Testis (tissue), 3 donors: Measurements from ENCODE around the gene COL15A1. TPM values are rescaled to one million over a fixed set of nuclear protein-coding genes. Genes with fewer than 3 reads are reported as not detected.

Source experiments
- DNase-seq: peaks from one replicate; pipeline ENCODE4 v3.0.0-alpha.2; 2019
- H3K27ac ChIP-seq, 2 donors: fragments of 200-600 bp; sonication (generic); one replicate each; pipeline ENCODE4 v1.5.1; 2019
- H3K27me3 ChIP-seq: fragments of 200-600 bp; sonication (generic); one replicate; pipeline ENCODE4 v1.5.1; 2019
- H3K36me3 ChIP-seq: fragments of 200-600 bp; sonication (generic); one replicate; pipeline ENCODE4 v1.5.1; 2017; ENCODE audit warnings: low read depth; ENCODE audit errors: missing control alignments
- H3K4me1 ChIP-seq: fragments of 200-600 bp; sonication (generic); one replicate; pipeline ENCODE4 v1.5.1; 2019
- H3K4me3 ChIP-seq, 2 donors: fragments of 200-600 bp; sonication (generic); one replicate each; pipeline ENCODE4 v1.5.1; 2017 to 2019
- H3K9me3 ChIP-seq: fragments of 200-600 bp; sonication (generic); one replicate; pipeline ENCODE4 v1.5.1; 2017
- POLR2A ChIP-seq: fragments of 450-650 bp; IDR thresholded peaks from one replicate; pipeline ENCODE4 v1.6.1; 2017; ENCODE audit warnings: antibody characterized with exemption, mild to moderate bottlenecking, moderate library complexity
- WGBS, 2 donors: methylation state at CpG; one replicate each; pipeline ENCODE4 v1.1.5; 2018; 5-methylcytosine and 5-hydroxymethylcytosine counted together
- intact Hi-C: fragments of 100-400 bp; cut with DNase I; formaldehyde crosslinking; loops from one replicate; pipeline ENCODE4 v1.15.1; 2023; ENCODE audit warnings: low total_unique reads
- polyA plus RNA-seq: library from polyadenylated mRNA; stranded (reverse); fragments of 350-450 nt; fragmentation: Illumina TruSeq; extraction: RNeasy Lipid Tissue Mini Kit (QIAGEN cat#74804); gene quantifications from one replicate; pipeline ENCODE4 v1.2.3, GENCODE V29; 2014; ENCODE audit warnings: low read depth, low replicate concordance; ENCODE audit not compliant: insufficient read depth
- total RNA-seq, 2 donors: library from RNA; depleted of rRNA; stranded (reverse); fragments of >200 nt; gene quantifications; one replicate each; pipeline ENCODE4 v1.2.3, GENCODE V29; 2016
- TF ChIP-seq, protein P1 (sequence below), 3 experiments: fragments of 450-650 bp in 2 of 3; fragments of 200-600 bp in 1 of 3; sonication (generic) in 1 of 3; IDR thresholded peaks; one replicate each; pipeline ENCODE4 v1.5.1; 2016 to 2019; ENCODE audit warnings: antibody characterized with exemption in 3 of 3, mild to moderate bottlenecking in 2 of 3, moderate library complexity in 1 of 3

COL15A1 gene
- total and polyA plus RNA-seq, 3 donors from 2014 or later = 37.2 to 55.5 (median 49.4) TPM

DNA sequence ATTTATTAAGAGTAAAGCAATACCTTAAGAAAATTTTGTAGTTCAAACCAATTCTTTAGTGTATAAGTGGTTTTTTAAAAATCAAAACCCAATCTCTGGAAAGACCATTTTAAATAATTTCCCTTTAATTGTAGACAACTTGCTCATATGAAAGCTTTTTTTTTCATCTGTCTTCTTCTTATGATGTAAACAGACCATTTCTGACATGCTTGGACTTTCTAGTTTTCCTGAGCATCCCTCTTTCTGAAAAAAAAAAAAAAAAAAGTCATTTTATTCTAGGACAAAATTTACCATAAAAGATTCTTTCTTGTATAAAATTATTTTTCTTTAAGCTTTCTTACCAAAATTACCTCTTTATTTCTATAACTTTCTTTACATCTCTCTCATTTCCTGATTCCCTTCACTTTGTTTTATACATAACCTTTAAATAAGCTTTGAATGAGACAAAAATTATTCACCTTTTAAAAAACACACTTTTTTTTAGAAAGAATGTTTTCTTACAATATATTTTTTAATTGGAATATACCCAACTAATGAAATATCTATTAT lies 67.5 kb downstream of the COL15A1 start:
- H3K9me3 ChIP-seq = no peaks in the 10 kb centered on the region
- no peak overlapping the region for H3K27ac ChIP-seq
- H3K4me3 ChIP-seq = no peak overlapping the region
- no peaks in the 10 kb centered on the region for H3K36me3 ChIP-seq
- intact Hi-C loops = no loop called here
- no peaks in the 10 kb centered on the region for H3K4me1 ChIP-seq
- no peak for DNase-seq
- TF ChIP-seq, protein P1, sequence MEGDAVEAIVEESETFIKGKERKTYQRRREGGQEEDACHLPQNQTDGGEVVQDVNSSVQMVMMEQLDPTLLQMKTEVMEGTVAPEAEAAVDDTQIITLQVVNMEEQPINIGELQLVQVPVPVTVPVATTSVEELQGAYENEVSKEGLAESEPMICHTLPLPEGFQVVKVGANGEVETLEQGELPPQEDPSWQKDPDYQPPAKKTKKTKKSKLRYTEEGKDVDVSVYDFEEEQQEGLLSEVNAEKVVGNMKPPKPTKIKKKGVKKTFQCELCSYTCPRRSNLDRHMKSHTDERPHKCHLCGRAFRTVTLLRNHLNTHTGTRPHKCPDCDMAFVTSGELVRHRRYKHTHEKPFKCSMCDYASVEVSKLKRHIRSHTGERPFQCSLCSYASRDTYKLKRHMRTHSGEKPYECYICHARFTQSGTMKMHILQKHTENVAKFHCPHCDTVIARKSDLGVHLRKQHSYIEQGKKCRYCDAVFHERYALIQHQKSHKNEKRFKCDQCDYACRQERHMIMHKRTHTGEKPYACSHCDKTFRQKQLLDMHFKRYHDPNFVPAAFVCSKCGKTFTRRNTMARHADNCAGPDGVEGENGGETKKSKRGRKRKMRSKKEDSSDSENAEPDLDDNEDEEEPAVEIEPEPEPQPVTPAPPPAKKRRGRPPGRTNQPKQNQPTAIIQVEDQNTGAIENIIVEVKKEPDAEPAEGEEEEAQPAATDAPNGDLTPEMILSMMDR (IDR thresholded peaks at IDR 0.05) = no peak
- no peak for TF ChIP-seq POLR2A
- H3K27me3 ChIP-seq = no peaks in the 10 kb centered on the region

DNA sequence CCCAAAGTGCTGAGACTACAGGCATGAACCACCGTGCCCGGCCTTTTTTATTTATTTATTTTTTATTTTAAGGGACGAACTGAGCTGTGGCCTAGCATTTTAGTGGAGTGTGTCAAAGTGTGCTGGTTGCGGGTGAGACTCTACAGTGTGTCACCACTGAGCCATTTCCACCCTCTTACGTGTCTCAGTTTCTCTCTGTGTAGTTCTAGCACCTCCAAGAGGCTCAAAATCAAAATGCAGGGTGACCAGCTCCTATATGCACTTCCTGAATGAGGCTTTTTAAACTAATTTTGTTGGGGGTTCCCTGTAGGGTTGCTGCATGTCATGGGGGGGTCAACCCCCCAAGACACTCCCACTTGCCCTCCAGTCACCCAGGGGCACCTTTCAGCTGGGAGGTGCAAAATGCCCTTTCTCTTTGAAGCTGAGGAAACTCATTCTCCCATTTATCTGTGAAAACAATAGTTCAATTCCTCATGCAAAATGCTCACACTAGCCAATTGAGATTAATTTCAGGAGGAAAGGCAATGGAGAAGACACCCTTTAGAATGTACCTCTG lies 69.3 kb downstream of the COL15A1 start:
- intact Hi-C loops = no loop called here
- Histone ChIP-seq H3K4me3 (no peak overlapping the region), H3K27me3 (no peaks in the 10 kb centered on the region), H3K27ac (no peak overlapping the region), H3K4me1 (no peaks in the 10 kb centered on the region), H3K9me3 (no peaks in the 10 kb centered on the region), H3K36me3 (no peaks in the 10 kb centered on the region)
- TF ChIP-seq POLR2A = no peak
- TF ChIP-seq, protein P1 (IDR thresholded peaks at IDR 0.05) = peak in 2 of 3 experiments; percentile 19 to 21
- 81 to 88% methylated on average over 5 of the region's 5 CpGs for WGBS, 2 donors
- DNase-seq = no peak

DNA sequence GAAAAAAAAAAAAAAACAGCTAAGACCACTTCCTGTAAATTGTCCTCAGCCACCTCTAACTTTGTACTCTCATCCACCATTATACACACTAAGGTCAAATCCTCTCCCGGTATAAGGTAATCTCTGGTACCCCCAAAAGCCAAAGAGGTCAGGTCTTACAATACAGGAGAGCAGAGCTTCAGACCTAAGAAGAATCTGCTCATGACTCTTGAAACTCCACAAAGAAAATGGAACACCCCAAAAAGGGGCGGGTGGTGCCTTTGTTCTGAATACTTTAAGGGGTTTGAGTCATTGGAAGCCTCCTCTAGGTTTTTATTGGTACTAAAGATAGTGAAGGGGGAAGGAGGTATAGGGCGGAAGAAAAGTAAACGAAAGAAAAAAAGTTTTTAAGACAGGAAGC lies 69.8 kb downstream of the COL15A1 start:
- DNase-seq = no peak
- WGBS, 2 donors = 71% methylated on average over 4 of the region's 4 CpGs
- Histone ChIP-seq H3K36me3 (no peaks in the 10 kb centered on the region), H3K27ac (no peak overlapping the region), H3K4me3 (no peak overlapping the region), H3K4me1 (no peaks in the 10 kb centered on the region), H3K27me3 (no peaks in the 10 kb centered on the region), H3K9me3 (no peaks in the 10 kb centered on the region)
- TF ChIP-seq, protein P1 (IDR thresholded peaks at IDR 0.05) = no peak
- TF ChIP-seq POLR2A = no peak
- intact Hi-C loops = no loop called here

DNA sequence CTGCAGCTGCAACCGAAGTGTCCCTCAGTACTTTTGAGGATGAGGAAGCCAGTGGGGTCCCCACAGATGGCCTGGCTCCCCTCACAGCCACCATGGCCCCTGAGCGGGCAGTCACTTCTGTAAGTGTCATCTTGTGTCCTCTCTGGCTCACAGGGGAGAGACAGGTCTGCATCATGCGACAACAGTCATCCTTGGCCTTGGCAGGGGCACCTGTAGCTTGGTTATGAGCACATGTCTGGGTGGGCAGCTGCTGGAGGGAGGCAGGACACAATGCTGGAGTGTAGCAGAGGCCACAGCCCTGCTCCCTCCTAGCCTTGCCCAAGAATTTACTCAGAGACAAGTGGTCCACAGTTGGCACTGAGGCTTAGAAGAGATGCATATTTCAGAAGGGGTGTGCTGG lies 71.7 kb downstream of the COL15A1 start:
- intact Hi-C loops = no loop called here
- Histone ChIP-seq H3K27me3 (no peaks in the 10 kb centered on the region), H3K27ac (no peak overlapping the region), H3K36me3 (no peaks in the 10 kb centered on the region), H3K9me3 (no peaks in the 10 kb centered on the region), H3K4me3 (no peak overlapping the region), H3K4me1 (no peaks in the 10 kb centered on the region)
- no peak for DNase-seq
- 98 to 100% methylated on average over 1 to 3 of the region's 3 CpGs for WGBS, 2 donors
- TF ChIP-seq, protein P1 (IDR thresholded peaks at IDR 0.05) = no peak
- no peak for TF ChIP-seq POLR2A

DNA sequence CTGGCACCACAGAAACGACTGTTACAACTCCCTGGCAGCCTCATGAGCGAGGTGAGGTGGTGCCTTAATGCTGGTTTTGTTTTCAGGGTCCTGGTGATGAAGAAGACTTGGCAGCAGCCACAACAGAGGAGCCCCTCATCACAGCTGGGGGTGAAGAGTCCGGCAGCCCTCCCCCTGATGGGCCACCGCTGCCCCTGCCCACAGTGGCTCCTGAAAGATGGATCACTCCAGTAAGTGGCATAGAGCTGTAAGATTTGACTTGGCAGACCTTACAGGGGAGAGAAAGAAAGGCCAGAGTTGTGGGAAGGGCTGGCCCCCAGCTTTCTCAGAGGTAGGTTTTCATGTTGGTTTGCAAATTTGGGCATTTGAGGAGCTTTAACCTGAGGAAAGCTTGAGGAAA lies 72.2 kb downstream of the COL15A1 start:
- Histone ChIP-seq H3K9me3 (no peaks in the 10 kb centered on the region), H3K4me1 (no peaks in the 10 kb centered on the region), H3K27me3 (no peaks in the 10 kb centered on the region), H3K4me3 (no peak overlapping the region), H3K27ac (no peak overlapping the region), H3K36me3 (no peaks in the 10 kb centered on the region)
- DNase-seq = no peak
- intact Hi-C loops = no loop called here
- WGBS, 2 donors = 74 to 79% methylated on average over 3 to 4 of the region's 4 CpGs
- TF ChIP-seq, protein P1 (IDR thresholded peaks at IDR 0.05) = no peak
- TF ChIP-seq POLR2A = no peak
